ENCODE measurements around the gene CORIN.

CORIN gene, protein sequence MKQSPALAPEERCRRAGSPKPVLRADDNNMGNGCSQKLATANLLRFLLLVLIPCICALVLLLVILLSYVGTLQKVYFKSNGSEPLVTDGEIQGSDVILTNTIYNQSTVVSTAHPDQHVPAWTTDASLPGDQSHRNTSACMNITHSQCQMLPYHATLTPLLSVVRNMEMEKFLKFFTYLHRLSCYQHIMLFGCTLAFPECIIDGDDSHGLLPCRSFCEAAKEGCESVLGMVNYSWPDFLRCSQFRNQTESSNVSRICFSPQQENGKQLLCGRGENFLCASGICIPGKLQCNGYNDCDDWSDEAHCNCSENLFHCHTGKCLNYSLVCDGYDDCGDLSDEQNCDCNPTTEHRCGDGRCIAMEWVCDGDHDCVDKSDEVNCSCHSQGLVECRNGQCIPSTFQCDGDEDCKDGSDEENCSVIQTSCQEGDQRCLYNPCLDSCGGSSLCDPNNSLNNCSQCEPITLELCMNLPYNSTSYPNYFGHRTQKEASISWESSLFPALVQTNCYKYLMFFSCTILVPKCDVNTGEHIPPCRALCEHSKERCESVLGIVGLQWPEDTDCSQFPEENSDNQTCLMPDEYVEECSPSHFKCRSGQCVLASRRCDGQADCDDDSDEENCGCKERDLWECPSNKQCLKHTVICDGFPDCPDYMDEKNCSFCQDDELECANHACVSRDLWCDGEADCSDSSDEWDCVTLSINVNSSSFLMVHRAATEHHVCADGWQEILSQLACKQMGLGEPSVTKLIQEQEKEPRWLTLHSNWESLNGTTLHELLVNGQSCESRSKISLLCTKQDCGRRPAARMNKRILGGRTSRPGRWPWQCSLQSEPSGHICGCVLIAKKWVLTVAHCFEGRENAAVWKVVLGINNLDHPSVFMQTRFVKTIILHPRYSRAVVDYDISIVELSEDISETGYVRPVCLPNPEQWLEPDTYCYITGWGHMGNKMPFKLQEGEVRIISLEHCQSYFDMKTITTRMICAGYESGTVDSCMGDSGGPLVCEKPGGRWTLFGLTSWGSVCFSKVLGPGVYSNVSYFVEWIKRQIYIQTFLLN

DNA sequence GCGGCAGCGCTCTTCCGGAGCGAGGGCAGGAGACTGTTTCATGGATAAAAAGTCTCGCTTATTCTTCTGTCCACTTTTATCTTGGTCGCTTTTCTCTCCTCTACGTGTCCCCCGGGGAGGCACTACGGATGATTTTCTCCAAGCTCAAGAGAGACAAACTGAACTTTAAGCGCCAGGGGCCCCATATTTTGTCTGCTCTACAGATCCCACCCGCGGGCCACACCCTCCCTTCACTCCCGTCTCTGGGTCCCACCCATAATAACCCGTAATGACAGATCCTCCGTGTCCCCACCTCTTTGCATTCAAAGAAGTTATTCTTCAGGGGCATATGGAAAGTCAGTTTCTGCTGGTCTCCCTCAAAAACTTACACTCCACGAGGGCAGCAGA, at the start of gene CORIN:
Gene CORIN, minus strand, starts transcription at position 160 of the 387 bp plus-strand sequence. Its CDS starts 118 bp downstream, at position 42.
- DNase-seq (ENCODE audit: low read depth in 1 of 2, low spot score in 1 of 2), result no peak

DNA sequence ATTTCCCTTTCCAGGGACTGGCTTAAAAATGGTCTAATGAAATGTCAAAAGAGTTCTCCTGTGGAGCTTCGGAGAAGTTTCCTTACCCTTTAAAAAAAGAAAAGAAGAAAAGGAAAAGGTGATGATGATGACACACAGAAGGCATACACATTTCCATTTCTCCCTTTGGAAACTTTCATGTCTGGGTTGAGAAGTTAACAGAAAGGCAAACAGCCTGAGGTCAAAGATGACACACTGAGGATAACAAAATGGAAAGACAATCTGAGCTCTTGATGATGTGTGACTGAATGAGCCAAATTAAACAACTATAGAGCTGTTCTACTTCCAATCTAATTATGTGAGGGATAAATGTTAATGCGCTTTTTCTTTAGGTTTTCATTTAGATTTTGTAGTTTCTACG, 44.4 kb upstream of the CORIN start:
- no peak for DNase-seq (ENCODE audit: low read depth in 1 of 2, low spot score in 1 of 2)

DNA sequence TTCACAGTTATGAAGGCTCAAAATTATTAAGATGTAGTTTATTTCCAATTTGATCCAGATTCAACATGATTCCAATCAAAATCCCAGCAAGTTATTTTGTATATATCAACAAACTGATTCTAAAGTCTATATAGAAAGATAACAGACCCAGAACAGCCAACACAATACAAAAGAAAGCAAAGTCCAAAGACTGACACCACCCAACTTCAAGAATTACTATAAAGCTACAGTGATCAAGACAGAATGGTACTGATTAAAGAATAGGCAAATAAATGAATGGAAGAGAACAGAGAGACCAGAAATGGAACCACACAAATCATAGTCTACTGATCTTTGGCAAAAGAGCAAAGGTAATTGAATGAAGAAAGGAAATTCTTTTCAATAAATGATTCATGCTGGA, 41.6 kb upstream of the CORIN start:
- DNase-seq (ENCODE audit: low read depth in 1 of 2, low spot score in 1 of 2), result no peak

DNA sequence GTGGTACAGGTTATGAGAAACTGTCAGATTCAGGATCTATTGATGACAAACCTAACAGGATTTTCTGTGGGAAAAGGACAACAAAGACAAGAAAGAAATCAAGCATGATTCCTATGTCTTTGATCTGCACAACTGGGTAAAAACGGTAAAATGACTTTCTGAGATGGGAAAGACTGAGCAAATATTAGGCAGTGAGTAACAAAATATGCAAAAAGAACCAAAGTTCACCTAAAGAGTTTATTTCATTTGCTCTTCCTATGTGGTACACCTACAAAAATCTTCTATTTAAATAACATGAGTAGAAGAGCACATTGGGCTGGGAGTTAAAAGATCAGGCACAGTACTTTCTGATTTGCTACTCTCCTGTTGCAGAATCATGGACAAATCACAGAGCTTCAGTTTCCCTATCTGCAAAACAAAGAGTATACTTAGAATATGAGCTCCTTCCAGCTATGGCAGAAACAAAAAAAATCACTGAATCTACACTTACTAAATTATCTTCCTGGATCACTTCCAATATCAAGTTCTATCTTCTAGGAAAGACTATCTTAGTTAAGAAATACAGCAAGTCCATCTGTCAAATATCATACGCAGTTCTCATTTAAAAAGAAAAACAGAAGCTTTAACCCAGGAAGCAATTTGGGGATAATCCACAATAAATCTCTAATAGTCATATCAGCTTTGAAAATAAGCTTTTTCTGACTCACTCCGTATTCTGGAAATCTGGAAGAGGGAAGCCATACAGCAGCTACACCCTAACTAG, 39.1 kb upstream of the CORIN start:
- no peak for DNase-seq (ENCODE audit: low read depth in 1 of 2, low spot score in 1 of 2)

DNA sequence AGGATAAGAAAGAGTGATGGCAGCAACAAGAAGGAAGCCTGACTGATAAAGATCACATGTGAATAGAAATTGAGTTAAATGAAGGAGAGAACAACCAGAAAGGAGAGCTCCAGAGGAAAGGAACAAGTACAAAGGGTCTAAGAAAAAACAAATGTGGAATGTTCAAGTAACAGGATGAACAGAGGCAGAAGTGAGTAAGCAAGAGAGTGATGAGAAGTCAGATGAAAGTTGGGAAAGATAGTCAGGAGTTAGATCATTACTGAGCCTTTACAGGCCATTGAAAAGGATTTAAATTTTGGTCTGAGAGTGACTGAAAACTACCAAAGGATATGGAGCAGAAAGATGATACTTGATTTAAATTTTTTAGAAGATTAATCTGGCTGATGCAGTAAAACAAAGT, 38.4 kb upstream of the CORIN start:
- no peak for DNase-seq (ENCODE audit: low read depth in 1 of 2, low spot score in 1 of 2)

DNA sequence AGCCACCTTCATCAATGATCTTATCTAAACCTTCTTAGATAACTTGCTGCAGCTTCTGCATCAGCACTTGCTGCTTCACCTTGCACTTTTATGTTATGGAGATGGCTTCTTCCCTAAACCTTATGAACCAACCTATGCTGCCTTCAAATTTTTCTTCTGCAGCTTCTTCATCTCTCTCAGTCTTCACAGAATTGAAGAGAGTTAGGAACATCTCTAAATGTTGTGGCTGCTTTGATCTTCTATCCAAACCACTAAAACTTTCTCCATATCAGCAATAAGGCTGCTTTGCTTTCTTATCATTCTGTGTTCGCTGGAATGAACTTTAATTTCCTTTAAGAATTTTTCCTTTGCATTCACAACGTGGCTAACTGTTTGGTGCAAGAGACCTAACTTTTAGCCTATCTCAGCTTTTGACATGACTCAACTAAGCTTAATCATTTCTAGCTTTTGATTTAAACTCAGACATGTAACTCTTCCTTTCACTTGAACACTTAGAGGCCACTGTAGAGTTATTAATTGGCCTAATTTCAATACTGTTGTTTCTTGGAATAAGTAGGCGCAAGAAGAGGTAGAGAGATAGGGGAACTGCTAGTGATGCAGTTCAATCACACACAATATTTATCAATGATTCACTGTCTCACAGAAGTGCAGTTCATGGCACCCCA, 36.1 kb upstream of the CORIN start:
- DNase-seq (ENCODE audit: low read depth in 1 of 2, low spot score in 1 of 2), result no peak

DNA sequence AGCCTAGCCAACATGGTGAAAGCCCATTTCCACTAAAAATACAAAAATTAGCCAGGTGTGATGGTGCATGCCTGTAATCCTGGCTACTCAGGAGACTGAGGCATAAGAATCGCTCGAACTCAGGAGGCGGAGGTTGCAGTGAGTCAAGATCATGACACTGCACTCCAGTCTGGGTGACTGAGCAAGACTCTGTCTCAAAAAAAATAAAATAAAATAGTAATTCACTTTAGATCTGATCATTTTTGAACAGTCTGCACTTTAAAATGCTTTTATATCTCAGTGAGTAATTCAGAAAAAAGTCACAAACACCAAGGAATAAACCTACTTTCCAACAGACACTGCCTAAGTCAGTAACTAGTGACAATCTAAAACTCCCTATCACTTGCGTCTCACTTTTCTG, 25.6 kb upstream of the CORIN start:
- DNase-seq (ENCODE audit: low read depth in 1 of 2, low spot score in 1 of 2), result no peak

DNA sequence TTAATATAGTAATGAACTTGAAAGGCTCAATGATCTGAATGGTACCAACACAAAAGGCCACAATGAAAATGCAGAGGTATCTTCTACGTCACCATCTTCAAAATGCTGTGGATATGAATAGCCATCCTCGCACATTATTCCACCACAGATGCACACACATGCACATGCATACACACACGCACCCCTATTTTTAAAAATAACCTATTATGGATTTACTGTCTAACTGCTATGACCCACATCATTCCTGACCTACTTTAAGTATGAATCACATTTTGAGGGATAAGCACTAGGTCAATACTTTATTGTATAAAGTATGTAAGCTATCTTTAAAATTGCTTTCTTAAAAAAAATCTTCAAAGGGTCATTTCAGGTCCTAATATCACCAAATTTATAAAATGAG, 24.4 kb upstream of the CORIN start:
- DNase-seq (ENCODE audit: low read depth in 1 of 2, low spot score in 1 of 2), result no peak

DNA sequence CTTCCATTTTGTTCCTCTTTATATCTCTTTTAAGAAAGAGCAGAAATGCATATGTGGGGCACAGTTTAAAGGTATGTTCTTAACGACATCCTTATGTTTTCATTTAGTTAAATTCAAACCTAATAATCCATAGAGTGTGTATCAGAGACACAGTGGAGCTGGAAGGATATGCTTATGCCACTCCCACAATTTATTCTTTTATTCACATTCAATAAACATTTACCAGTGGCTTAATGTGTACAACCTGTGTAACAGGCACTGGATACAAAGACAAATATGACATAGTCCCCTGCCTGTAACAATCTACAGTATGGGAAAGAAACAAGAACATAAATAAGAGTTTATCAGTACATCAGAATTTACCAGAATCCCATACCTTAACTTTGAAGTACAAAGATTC, 22.4 kb upstream of the CORIN start:
- DNase-seq (ENCODE audit: low read depth in 1 of 2, low spot score in 1 of 2), result no peak

DNA sequence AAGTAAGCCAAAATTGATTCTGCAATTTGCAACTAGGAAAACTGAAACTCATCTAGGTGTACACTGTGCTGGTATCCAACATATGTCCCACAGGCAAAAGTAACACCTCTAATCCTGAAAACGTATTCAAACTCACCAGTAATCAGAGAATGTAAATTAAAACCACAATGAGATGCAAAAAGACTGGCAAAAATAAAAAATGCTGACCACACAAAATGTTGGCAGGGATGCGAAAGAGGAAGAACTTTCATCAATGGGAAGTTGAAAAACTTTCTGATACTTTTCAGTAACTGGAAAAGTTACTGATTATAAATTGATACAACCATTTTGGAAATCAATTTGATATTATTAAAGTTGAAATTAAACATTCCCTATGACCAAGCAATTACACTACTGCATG, 20.1 kb upstream of the CORIN start:
- no peak for DNase-seq (ENCODE audit: low read depth in 1 of 2, low spot score in 1 of 2)

DNA sequence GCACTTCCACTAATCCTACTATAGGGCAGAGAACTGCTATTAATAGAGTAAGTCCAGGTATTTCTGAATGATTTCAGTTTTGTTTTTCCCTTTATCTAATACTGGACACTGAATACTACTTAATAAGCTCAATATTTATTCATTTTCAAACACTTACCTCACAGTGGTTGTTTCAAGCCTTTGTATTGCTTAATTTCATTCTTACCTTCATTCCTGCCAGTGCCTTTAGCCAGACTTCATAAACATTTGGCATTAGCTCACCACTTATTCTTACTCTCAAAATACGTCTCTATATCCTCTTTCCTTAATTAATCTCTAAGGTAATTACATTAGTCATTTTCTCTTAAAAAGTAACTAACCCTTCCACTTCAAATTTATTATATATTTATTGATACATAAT, 18.8 kb upstream of the CORIN start:
- DNase-seq (ENCODE audit: low read depth in 1 of 2, low spot score in 1 of 2), result no peak

DNA sequence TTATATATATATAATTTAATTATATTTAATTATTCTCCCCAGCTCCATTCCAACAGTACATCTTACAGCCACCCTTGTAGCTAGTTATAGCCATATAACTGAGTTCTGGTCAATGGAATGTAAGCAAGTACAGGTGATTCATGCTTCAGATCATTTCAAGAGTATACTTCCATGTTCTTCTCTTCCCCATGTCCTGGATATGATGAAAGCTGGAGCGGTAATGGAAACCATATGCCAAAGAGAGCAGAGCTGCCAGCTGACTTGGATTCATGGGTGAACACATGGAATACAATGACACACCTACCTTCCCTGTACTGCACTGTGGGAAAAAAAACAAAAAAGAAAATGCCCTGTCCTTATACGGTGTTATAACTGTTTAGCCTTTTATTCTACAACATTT, 17.5 kb upstream of the CORIN start:
- DNase-seq (ENCODE audit: low read depth in 1 of 2, low spot score in 1 of 2), result no peak

DNA sequence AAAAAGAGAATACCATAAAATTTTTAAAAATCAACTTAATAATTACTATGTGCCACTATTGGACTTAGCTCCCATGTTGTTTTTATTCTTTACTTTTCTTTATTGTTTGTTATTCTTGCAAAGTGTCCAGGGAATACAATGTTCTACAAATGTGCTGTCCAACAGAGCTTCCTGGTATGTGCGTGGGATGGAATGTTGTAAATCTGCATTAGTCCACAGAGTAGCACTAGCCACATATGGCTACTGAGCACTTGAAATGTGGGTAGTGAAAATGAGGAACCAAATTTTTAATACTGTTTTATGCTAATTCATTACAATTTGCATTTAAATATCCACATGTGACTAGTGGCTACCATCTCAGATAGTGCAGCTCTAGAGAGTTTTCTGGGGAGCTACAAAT, 14.3 kb upstream of the CORIN start:
- DNase-seq (ENCODE audit: low read depth in 1 of 2, low spot score in 1 of 2), result no peak

DNA sequence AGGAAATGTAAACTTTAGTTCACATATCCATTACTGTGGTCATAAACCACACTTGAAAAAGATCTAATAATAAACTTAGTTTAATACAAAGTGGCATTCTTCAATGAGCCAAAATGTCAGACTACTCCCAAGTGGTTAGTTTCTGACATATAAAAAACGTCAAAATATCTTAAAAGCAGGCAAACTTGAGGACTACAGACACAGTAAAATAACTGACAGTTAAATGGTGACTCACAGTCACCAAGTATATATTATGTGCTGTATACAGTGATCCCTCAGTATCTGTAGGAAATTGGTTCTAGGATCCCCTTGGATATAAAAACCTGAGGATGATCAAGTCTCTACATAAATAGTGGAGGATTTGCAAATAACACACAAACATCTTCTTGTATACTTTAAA, 11.6 kb upstream of the CORIN start:
- no peak for DNase-seq (ENCODE audit: low read depth in 1 of 2, low spot score in 1 of 2)

DNA sequence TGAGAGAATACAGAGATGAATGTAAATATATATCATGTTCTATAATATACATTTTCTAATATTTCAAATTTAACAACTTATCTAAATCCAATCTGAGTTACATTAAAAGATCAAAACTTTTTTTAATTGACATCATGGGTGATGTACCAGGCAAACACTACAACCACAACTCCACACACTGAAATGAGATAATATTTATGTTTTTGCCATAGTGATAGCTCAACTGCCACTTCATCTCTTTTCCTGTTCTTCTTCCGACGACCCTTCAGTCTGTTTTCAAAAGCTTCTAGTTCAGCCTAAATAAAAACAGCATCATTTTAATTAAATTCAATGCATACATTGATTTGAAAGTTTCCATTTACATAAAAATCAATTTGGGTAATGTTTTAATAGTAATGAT, 10.2 kb upstream of the CORIN start:
- DNase-seq (ENCODE audit: low read depth in 1 of 2, low spot score in 1 of 2), result no peak

DNA sequence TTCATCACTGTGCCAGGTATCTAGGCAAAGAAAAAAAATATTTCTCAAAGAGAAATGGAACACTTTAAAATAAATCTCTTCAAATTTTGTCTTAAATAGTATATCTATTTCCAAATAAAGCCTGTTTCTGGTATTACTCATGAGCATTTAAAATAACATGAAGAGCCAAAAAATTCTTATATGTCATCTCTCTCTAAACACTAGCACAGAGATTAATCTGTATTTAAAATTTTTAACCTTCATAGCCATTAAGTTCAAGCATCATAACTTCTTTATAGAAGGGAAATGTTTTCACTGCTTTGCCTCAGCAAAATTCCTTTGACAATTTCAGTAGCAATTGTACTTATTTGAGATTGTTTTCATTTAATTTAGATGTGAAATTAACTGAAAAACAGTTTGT, 5.1 kb upstream of the CORIN start:
- DNase-seq (ENCODE audit: low read depth in 1 of 2, low spot score in 1 of 2), result no peak

DNA sequence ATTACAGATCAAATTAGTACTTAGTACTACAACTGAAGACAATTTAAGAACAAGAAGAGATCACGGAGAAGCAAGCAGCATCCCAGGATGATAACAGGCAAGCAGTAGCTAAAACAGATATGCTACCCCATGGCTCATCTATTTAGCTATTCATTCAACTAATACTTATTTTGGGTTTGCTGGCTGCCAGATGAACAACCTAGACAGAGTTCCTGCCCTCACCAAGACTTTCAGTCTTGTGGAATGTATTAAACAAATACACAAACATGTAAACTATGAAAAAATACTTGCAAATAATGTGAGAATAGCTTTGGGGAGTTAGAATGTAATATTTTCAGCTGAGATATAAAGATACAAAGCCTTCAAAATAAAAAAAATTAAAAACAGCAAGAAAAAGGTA, 2.4 kb upstream of the CORIN start:
- DNase-seq (ENCODE audit: low read depth in 1 of 2, low spot score in 1 of 2), result no peak

DNA sequence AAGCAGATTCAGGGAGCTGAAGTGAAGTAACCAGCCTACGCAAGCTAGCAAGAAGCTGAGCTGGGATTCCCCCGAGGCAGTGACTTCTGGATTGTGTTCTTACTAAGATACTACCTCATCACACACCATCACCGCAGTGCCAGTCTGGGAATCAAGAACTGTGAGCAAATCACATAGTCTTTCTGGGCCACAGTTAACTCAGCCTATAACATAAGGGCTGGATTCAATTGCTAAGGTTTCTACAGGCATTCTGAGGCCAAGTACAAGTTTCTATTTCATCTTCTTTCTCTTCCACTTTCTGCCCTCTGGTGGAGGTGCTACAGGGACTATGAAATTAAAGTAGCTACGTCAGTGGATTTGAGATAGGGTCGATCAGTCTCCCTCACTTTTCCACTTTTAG, 1.4 kb upstream of the CORIN start:
- peak in 1 of 2 donors; percentile 34 for DNase-seq (ENCODE audit: low read depth in 1 of 2, low spot score in 1 of 2)

DNA sequence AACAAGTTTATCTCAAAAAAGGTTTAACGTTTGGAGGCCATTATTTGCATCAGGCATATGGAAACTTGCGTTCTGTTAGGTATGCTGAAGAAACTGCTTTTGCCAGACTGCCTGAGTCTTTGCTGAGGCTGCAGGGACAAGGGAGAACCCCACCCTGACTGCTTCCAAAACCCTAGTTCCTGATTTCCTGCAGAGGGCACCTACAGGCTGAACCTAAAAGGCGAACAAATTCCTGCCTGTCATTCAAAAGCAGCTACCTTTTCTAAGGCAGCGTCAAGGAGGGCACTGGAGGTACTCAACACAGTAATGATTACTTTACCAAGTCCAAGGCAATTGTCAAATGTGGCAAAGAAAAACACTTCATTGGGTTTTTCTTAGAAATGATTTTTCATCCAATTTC, 578 bp upstream of the CORIN start:
- no peak for DNase-seq (ENCODE audit: low read depth in 1 of 2, low spot score in 1 of 2)

DNA sequence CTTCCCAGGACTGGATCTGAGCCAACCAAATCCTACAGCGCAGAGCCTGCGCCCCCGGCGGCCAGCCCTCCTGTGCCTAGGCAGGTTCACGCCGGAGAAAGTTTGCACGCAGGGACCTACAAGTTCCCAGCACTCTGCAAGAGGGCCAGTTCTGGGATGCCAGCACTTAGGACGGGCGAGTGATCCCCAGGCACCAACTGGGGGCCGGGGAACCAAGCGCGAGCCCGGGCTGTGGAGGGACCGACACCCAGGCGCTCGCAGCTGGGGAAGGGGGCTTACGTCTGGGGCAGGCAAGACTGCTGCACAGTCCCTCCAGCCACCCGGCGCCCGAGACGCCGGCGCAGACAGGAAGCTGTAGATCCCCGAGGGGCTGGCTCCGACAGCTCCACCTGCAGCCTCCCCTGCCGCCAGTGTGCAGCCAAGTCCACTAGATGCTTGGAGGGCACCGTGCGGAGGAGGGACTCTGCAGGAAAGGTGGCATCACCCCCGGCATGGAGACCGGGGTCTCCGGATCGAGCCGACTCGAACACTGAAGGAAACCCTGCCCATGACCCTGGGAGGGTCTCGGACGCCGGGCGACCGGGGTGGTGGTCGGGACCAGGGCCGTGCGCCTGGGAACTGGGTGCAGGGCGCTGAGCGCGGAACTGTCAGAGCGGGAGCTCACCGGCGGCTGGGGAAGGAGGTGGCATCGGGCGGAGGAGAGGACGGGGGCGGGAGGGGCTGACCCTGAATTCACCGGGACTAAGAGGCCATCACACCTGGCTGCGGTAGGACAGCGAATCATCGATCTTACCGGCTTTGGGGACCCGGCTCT, 566 bp downstream of the CORIN start:
- peak; percentile 14 to 16 for DNase-seq (ENCODE audit: low read depth in 1 of 2, low spot score in 1 of 2)

All from activated T-helper 1 cell treated with anti-CD3 and anti-CD28 coated beads, Interleukin-2, amount 50 U/mL, for 16 hours (primary cell).